Measurements from ENCODE around the gene FBXL15. TPM values are rescaled to one million over a fixed set of nuclear protein-coding genes. Genes with fewer than 3 reads are reported as not detected.

Gene FBXL15
- total and polyA plus RNA-seq, 4 donors, result 10.0 to 35.2 (median 24.3) TPM

GRCh38 chr10:102402512-102402896 lies 18.1 kb upstream of the FBXL15 start:
- peaks cover 76% of the 10 kb centered on the region for H3K36me3 ChIP-seq (ENCODE audit: control insufficient read depth, insufficient read depth, low read length)
- no peaks in the 10 kb centered on the region for H3K27me3 ChIP-seq (ENCODE audit: control insufficient read depth, insufficient read depth, low read length)
- no CpG with 5 or more reads among the region's 5 CpGs for WGBS (ENCODE audit: insufficient coverage)
- no peak for DNase-seq (ENCODE audit: low read depth in 4 of 6, low spot score in 6 of 6)
- no peak overlapping the region for H3K4me3 ChIP-seq (ENCODE audit: low read depth, low read length)
- no peaks in the 10 kb centered on the region for H3K9me3 ChIP-seq (ENCODE audit: control insufficient read depth, insufficient read depth, low read length)
- no peak overlapping the region for H3K27ac ChIP-seq (ENCODE audit: low read depth, low read length)
- peaks cover 18% of the 10 kb centered on the region for H3K4me1 ChIP-seq (ENCODE audit: control insufficient read depth, insufficient read depth, low read length)

- H3K4me3 ChIP-seq (ENCODE audit: low read depth, low read length), result no peak overlapping the region
- H3K27ac ChIP-seq (ENCODE audit: low read depth, low read length), result no peak overlapping the region
- peaks cover 24% of the 10 kb centered on the region for H3K4me1 ChIP-seq (ENCODE audit: control insufficient read depth, insufficient read depth, low read length)
- peaks cover 72% of the 10 kb centered on the region for H3K36me3 ChIP-seq (ENCODE audit: control insufficient read depth, insufficient read depth, low read length)
- 71% methylated on average over 8 of the region's 13 CpGs for WGBS (ENCODE audit: insufficient coverage)
- DNase-seq (ENCODE audit: low read depth in 4 of 6, low spot score in 6 of 6), result no peak
- no peaks in the 10 kb centered on the region for H3K27me3 ChIP-seq (ENCODE audit: control insufficient read depth, insufficient read depth, low read length)
- H3K9me3 ChIP-seq (ENCODE audit: control insufficient read depth, insufficient read depth, low read length), result no peaks in the 10 kb centered on the region
These were observed 17.5 kb upstream of the FBXL15 start for GRCh38 chr10:102403115-102403514.

- no peak overlapping the region for H3K4me3 ChIP-seq (ENCODE audit: low read depth, low read length)
- no peak overlapping the region for H3K27ac ChIP-seq (ENCODE audit: low read depth, low read length)
- H3K4me1 ChIP-seq (ENCODE audit: control insufficient read depth, insufficient read depth, low read length), result peaks cover 24% of the 10 kb centered on the region
- 94% methylated on average over 17 of the region's 17 CpGs for WGBS (ENCODE audit: insufficient coverage)
- H3K9me3 ChIP-seq (ENCODE audit: control insufficient read depth, insufficient read depth, low read length), result no peaks in the 10 kb centered on the region
- H3K27me3 ChIP-seq (ENCODE audit: control insufficient read depth, insufficient read depth, low read length), result no peaks in the 10 kb centered on the region
- no peak for DNase-seq (ENCODE audit: low read depth in 4 of 6, low spot score in 6 of 6)
- peaks cover 65% of the 10 kb centered on the region for H3K36me3 ChIP-seq (ENCODE audit: control insufficient read depth, insufficient read depth, low read length)
These were observed 16.1 kb upstream of the FBXL15 start for GRCh38 chr10:102404361-102405107.

GRCh38 chr10:102405108-102405571 lies 15.5 kb upstream of the FBXL15 start:
- H3K4me3 ChIP-seq (ENCODE audit: low read depth, low read length), result no peak overlapping the region
- 93% methylated on average over 16 of the region's 19 CpGs for WGBS (ENCODE audit: insufficient coverage)
- no peak for DNase-seq (ENCODE audit: low read depth in 4 of 6, low spot score in 6 of 6)
- peaks cover 24% of the 10 kb centered on the region for H3K4me1 ChIP-seq (ENCODE audit: control insufficient read depth, insufficient read depth, low read length)
- H3K9me3 ChIP-seq (ENCODE audit: control insufficient read depth, insufficient read depth, low read length), result no peaks in the 10 kb centered on the region
- H3K27ac ChIP-seq (ENCODE audit: low read depth, low read length), result no peak overlapping the region
- H3K27me3 ChIP-seq (ENCODE audit: control insufficient read depth, insufficient read depth, low read length), result peaks cover 2% of the 10 kb centered on the region
- H3K36me3 ChIP-seq (ENCODE audit: control insufficient read depth, insufficient read depth, low read length), result peaks cover 60% of the 10 kb centered on the region

- WGBS (ENCODE audit: insufficient coverage), result 90% methylated on average over 3 of the region's 6 CpGs
- no peaks in the 10 kb centered on the region for H3K9me3 ChIP-seq (ENCODE audit: control insufficient read depth, insufficient read depth, low read length)
- H3K4me1 ChIP-seq (ENCODE audit: control insufficient read depth, insufficient read depth, low read length), result peaks cover 27% of the 10 kb centered on the region
These were observed 15.0 kb upstream of the FBXL15 start for GRCh38 chr10:102405632-102406031.

GRCh38 chr10:102406815-102407214 lies 13.8 kb upstream of the FBXL15 start:
- DNase-seq (ENCODE audit: low read depth in 4 of 6, low spot score in 6 of 6), result no peak
- no CpG with 5 or more reads among the region's 2 CpGs for WGBS (ENCODE audit: insufficient coverage)
- Histone ChIP-seq H3K27me3 (ENCODE audit: control insufficient read depth, insufficient read depth, low read length) (peaks cover 7% of the 10 kb centered on the region), H3K27ac (ENCODE audit: low read depth, low read length) (no peak overlapping the region), H3K4me1 (ENCODE audit: control insufficient read depth, insufficient read depth, low read length) (peaks cover 39% of the 10 kb centered on the region), H3K9me3 (ENCODE audit: control insufficient read depth, insufficient read depth, low read length) (no peaks in the 10 kb centered on the region), H3K36me3 (ENCODE audit: control insufficient read depth, insufficient read depth, low read length) (peaks cover 44% of the 10 kb centered on the region), H3K4me3 (ENCODE audit: low read depth, low read length) (no peak overlapping the region)

More at GRCh38 chr10:102405632-102406031, 15.0 kb upstream of the FBXL15 start:
- Histone ChIP-seq H3K27me3 (ENCODE audit: control insufficient read depth, insufficient read depth, low read length) (peaks cover 4% of the 10 kb centered on the region), H3K4me3 (ENCODE audit: low read depth, low read length) (no peak overlapping the region), H3K27ac (ENCODE audit: low read depth, low read length) (no peak overlapping the region), H3K36me3 (ENCODE audit: control insufficient read depth, insufficient read depth, low read length) (peaks cover 55% of the 10 kb centered on the region)
- no peak for DNase-seq (ENCODE audit: low read depth in 4 of 6, low spot score in 6 of 6)

GRCh38 chr10:102407425-102408130 lies 13.1 kb upstream of the FBXL15 start:
- Histone ChIP-seq H3K27me3 (ENCODE audit: control insufficient read depth, insufficient read depth, low read length) (peaks cover 7% of the 10 kb centered on the region), H3K27ac (ENCODE audit: low read depth, low read length) (no peak overlapping the region), H3K9me3 (ENCODE audit: control insufficient read depth, insufficient read depth, low read length) (no peaks in the 10 kb centered on the region), H3K4me3 (ENCODE audit: low read depth, low read length) (no peak overlapping the region), H3K36me3 (ENCODE audit: control insufficient read depth, insufficient read depth, low read length) (peaks cover 44% of the 10 kb centered on the region), H3K4me1 (ENCODE audit: control insufficient read depth, insufficient read depth, low read length) (peaks cover 47% of the 10 kb centered on the region)
- DNase-seq (ENCODE audit: low read depth in 4 of 6, low spot score in 6 of 6), result no peak
- WGBS (ENCODE audit: insufficient coverage), result 80% methylated on average over 9 of the region's 13 CpGs

GRCh38 chr10:102408131-102408727 lies 12.4 kb upstream of the FBXL15 start:
- peaks cover 42% of the 10 kb centered on the region for H3K36me3 ChIP-seq (ENCODE audit: control insufficient read depth, insufficient read depth, low read length)
- H3K9me3 ChIP-seq (ENCODE audit: control insufficient read depth, insufficient read depth, low read length), result no peaks in the 10 kb centered on the region
- H3K27me3 ChIP-seq (ENCODE audit: control insufficient read depth, insufficient read depth, low read length), result peaks cover 7% of the 10 kb centered on the region
- DNase-seq (ENCODE audit: low read depth in 4 of 6, low spot score in 6 of 6), result no peak
- WGBS (ENCODE audit: insufficient coverage), result 51% methylated on average over 11 of the region's 14 CpGs
- peak overlapping the region; percentile 33 for H3K27ac ChIP-seq (ENCODE audit: low read depth, low read length)
- H3K4me3 ChIP-seq (ENCODE audit: low read depth, low read length), result peak overlapping the region; percentile 27
- peaks cover 53% of the 10 kb centered on the region for H3K4me1 ChIP-seq (ENCODE audit: control insufficient read depth, insufficient read depth, low read length)

- Histone ChIP-seq H3K4me1 (ENCODE audit: control insufficient read depth, insufficient read depth, low read length) (peaks cover 61% of the 10 kb centered on the region), H3K9me3 (ENCODE audit: control insufficient read depth, insufficient read depth, low read length) (no peaks in the 10 kb centered on the region), H3K27me3 (ENCODE audit: control insufficient read depth, insufficient read depth, low read length) (peaks cover 7% of the 10 kb centered on the region), H3K4me3 (ENCODE audit: low read depth, low read length) (peak overlapping the region; percentile 51), H3K27ac (ENCODE audit: low read depth, low read length) (peak overlapping the region; percentile 79), H3K36me3 (ENCODE audit: control insufficient read depth, insufficient read depth, low read length) (peaks cover 40% of the 10 kb centered on the region)
- WGBS (ENCODE audit: insufficient coverage), result under 1% methylated on average over 100 of the region's 103 CpGs
- peak in 2 of 6 donors; percentile 88 to 90 for DNase-seq (ENCODE audit: low read depth in 4 of 6, low spot score in 6 of 6)
These were observed 11.7 kb upstream of the FBXL15 start for GRCh38 chr10:102408728-102409603.

Data from spinal cord (tissue), 10 donors.